Keratinocyte (primary cell): Measurements from ENCODE around the gene LEO1. TPM values are rescaled to one million over a fixed set of nuclear protein-coding genes. Genes with fewer than 3 reads are reported as not detected.

Source experiments
- DNase-seq: peaks from one replicate; pipeline ENCODE4 v3.0.0-alpha.2; 2011; ENCODE audit warnings: low read depth, missing footprints, low spot score
- FAIRE-seq: peaks from 2 replicates; lab custom pipeline; 2011; peaks lifted over from hg19 to GRCh38; lab: Jason Lieb, UNC
- H2AFZ ChIP-seq: 2 replicates; pipeline ENCODE4 v1.6.0; 2012; ENCODE audit warnings: low read length, control low read depth, inconsistent platforms; ENCODE audit not compliant: control insufficient read depth
- H3K27ac ChIP-seq: 2 replicates; pipeline ENCODE4 v1.5.1; 2011; ENCODE audit warnings: low read length; ENCODE audit not compliant: control insufficient read depth, insufficient read depth
- H3K27me3 ChIP-seq: 3 replicates; pipeline ENCODE4 v1.6.0; 2011; ENCODE audit warnings: low read length; ENCODE audit not compliant: control insufficient read depth, insufficient read depth; ENCODE audit errors: extremely low read depth
- H3K36me3 ChIP-seq, 2 experiments: 2 replicates in 1 of 2; 3 replicates in 1 of 2; pipeline ENCODE4 v1.5.1; 2011; ENCODE audit warnings: low read length in 2 of 2, mild to moderate bottlenecking in 1 of 2; ENCODE audit not compliant: control insufficient read depth in 2 of 2, insufficient read depth in 2 of 2; ENCODE audit errors: extremely low read depth in 1 of 2
- H3K4me1 ChIP-seq: 3 replicates; pipeline ENCODE4 v1.5.1; 2011; ENCODE audit warnings: low read length; ENCODE audit not compliant: control insufficient read depth, insufficient read depth; ENCODE audit errors: extremely low read depth
- H3K4me2 ChIP-seq: 3 replicates; pipeline ENCODE4 v1.6.0; 2011; ENCODE audit warnings: low read depth, low read length; ENCODE audit not compliant: control insufficient read depth, insufficient read depth; ENCODE audit errors: extremely low read depth
- H3K4me3 ChIP-seq, 3 experiments: fragments of 200-600 bp in 1 of 3; sonication (generic) in 1 of 3; 2 replicates in 2 of 3; 3 replicates in 1 of 3; pipeline ENCODE4 v1.5.1; 2011 to 2016; ENCODE audit warnings: low read length in 3 of 3, mild to moderate bottlenecking in 3 of 3, control low read depth in 2 of 3, inconsistent platforms in 1 of 3, low read depth in 1 of 3, mixed read lengths in 1 of 3, mixed run types in 1 of 3, moderate library complexity in 1 of 3; ENCODE audit not compliant: control insufficient read depth in 2 of 3, insufficient read depth in 2 of 3; ENCODE audit errors: extremely low read depth in 1 of 3
- H3K79me2 ChIP-seq: 2 replicates; pipeline ENCODE4 v1.6.0; 2012; ENCODE audit warnings: low read length; ENCODE audit not compliant: control insufficient read depth, insufficient read depth
- H3K9ac ChIP-seq: 3 replicates; pipeline ENCODE4 v1.6.0; 2011; ENCODE audit warnings: low read length; ENCODE audit not compliant: control insufficient read depth, insufficient read depth; ENCODE audit errors: extremely low read depth
- H3K9me1 ChIP-seq: 3 replicates; pipeline ENCODE4 v1.6.0; 2011; ENCODE audit warnings: low read length; ENCODE audit not compliant: control insufficient read depth, insufficient read depth; ENCODE audit errors: extremely low read depth
- H3K9me3 ChIP-seq: 2 replicates; pipeline ENCODE4 v1.5.1; 2012; ENCODE audit warnings: low read depth, low read length; ENCODE audit not compliant: control insufficient read depth
- H4K20me1 ChIP-seq: 3 replicates; pipeline ENCODE4 v1.6.0; 2011; ENCODE audit warnings: low read length; ENCODE audit not compliant: control insufficient read depth, insufficient read depth; ENCODE audit errors: extremely low read depth
- CTCF ChIP-seq, 3 experiments: IDR thresholded peaks in 1 of 3; conservative IDR thresholded peaks in 1 of 3; optimal IDR thresholded peaks in 1 of 3; 2 replicates in 2 of 3; 3 replicates in 1 of 3; pipeline versions ENCODE3 to v1.5.1; 2011; ENCODE audit warnings: low read length in 3 of 3, mild to moderate bottlenecking in 3 of 3, moderate library complexity in 2 of 3, control low read depth in 1 of 3, inconsistent platforms in 1 of 3; ENCODE audit not compliant: insufficient read depth in 2 of 3; ENCODE audit errors: extremely low read depth in 1 of 3
- EZH2 ChIP-seq: IDR thresholded peaks from one replicate; pipeline ENCODE4 v1.6.1; 2012; ENCODE audit warnings: inconsistent platforms, mild to moderate bottlenecking, low read length, moderate library complexity
- dilution Hi-C: fragments of 300-500 bp; cut with MboI; formaldehyde crosslinking; loops from one replicate; pipeline ENCODE4 v1.7.0; 2020; ENCODE audit warnings: low sequenced_read_pairs; ENCODE audit not compliant: extremely low pct_ligation_motif_present
- polyA plus RNA-seq, 5 experiments: library from polyadenylated mRNA; depleted of rRNA in 3 of 5; stranded (reverse) in 3 of 5; stranded (forward) in 1 of 5; unstranded in 1 of 5; fragments of >200 nt; gene quantifications; 1 replicate in 1 of 5; 2 replicates in 3 of 5; 3 replicates in 1 of 5; pipeline versions ENCODE4 v1.2.1 to v1.2.3, GENCODE V29; 2011 to 2012; ENCODE audit warnings: missing spikeins in 2 of 5, low read depth in 1 of 5, low replicate concordance in 1 of 5

The LEO1 gene
- polyA plus RNA-seq, 1 donor (not counting 4 experiments of a cell fraction or from before 2014, with no cell fraction given) = 12.5 TPM

- TF ChIP-seq CTCF (optimal IDR thresholded peaks at IDR 0.05 in 1 of 3, IDR thresholded peaks at IDR 0.05 in 1 of 3, conservative IDR thresholded peaks at IDR 0.05 in 1 of 3; ENCODE audit: extremely low read depth in 1 of 3, insufficient read depth in 2 of 3, low read length in 3 of 3) (no peak), EZH2 (no peak)
- H3K4me3 ChIP-seq = no peak overlapping the region
- no peak overlapping the region for H3K9ac ChIP-seq
- H3K9me3 ChIP-seq = no peaks in the 10 kb centered on the region
- no peaks in the 10 kb centered on the region for H3K79me2 ChIP-seq
- DNase-seq (no peak), FAIRE-seq (no peak)
- no peaks in the 10 kb centered on the region for H3K9me1 ChIP-seq
- H3K4me2 ChIP-seq = no peak overlapping the region
- no peak overlapping the region for H3K27ac ChIP-seq
- H3K4me1 ChIP-seq = peaks cover 6% of the 10 kb centered on the region
- H2AFZ ChIP-seq = no peak overlapping the region
- H4K20me1 ChIP-seq = peaks cover 2% of the 10 kb centered on the region
- dilution Hi-C loops = no loop called here
- peaks cover 2 to 8% of the 10 kb centered on the region in 2 experiments for H3K36me3 ChIP-seq
- no peaks in the 10 kb centered on the region for H3K27me3 ChIP-seq
Measured at GRCh38 chr15:51939216-51939615, 32.4 kb downstream of the LEO1 start.

- Histone ChIP-seq H4K20me1 (peaks cover 2% of the 10 kb centered on the region), H3K36me3 (peaks cover 8 to 9% of the 10 kb centered on the region in 2 experiments), H3K27ac (no peak overlapping the region), H3K4me3 (no peak overlapping the region), H3K9ac (no peak overlapping the region), H3K4me1 (peaks cover 6% of the 10 kb centered on the region), H3K27me3 (no peaks in the 10 kb centered on the region), H3K4me2 (no peak overlapping the region), H3K9me1 (no peaks in the 10 kb centered on the region), H2AFZ (no peak overlapping the region), H3K79me2 (no peaks in the 10 kb centered on the region), H3K9me3 (no peaks in the 10 kb centered on the region)
- FAIRE-seq (no peak), DNase-seq (no peak)
- dilution Hi-C loops = no loop called here
- TF ChIP-seq CTCF (optimal IDR thresholded peaks at IDR 0.05 in 1 of 3, IDR thresholded peaks at IDR 0.05 in 1 of 3, conservative IDR thresholded peaks at IDR 0.05 in 1 of 3; ENCODE audit: extremely low read depth in 1 of 3, insufficient read depth in 2 of 3, low read length in 3 of 3) (no peak), EZH2 (no peak)
Measured at GRCh38 chr15:51938286-51938685, 33.3 kb downstream of the LEO1 start.
